HepG2 (cell line): Measurements from ENCODE around the gene TBCCD1. TPM values are rescaled to one million over a fixed set of nuclear protein-coding genes. Genes with fewer than 3 reads are reported as not detected.

Experiments used
- ATF7 ChIP-seq, 2 experiments: fragments of 450-650 bp in 1 of 2; sonication (generic) in 1 of 2; formaldehyde crosslinking in 1 of 2; IDR thresholded peaks; 2 replicates each; pipeline versions ENCODE4 v1.4.0 to v1.6.1; 2016 to 2020; ENCODE audit warnings: antibody characterized with exemption in 1 of 2, mild to moderate bottlenecking in 1 of 2, missing genetic modification reagents in 1 of 2
- BCL6 ChIP-seq: IDR thresholded peaks from 2 replicates; pipeline ENCODE4 v1.6.1; 2016; ENCODE audit warnings: missing genetic modification reagents, missing compliant biosample characterization
- FIP1L1 ChIP-seq: fragments of 200-400 bp; formaldehyde crosslinking; IDR thresholded peaks from 2 replicates; pipeline ENCODE4 v1.6.1; 2018; ENCODE audit warnings: low read depth, mild to moderate bottlenecking, low read length, moderate library complexity, borderline replicate concordance; ENCODE audit not compliant: insufficient read depth
- FOSL2 ChIP-seq: sonication (generic); formaldehyde crosslinking; IDR thresholded peaks from 2 replicates; pipeline ENCODE4 v1.4.0; 2020; ENCODE audit warnings: missing genetic modification reagents
- FOXO1 ChIP-seq: sonication (generic); formaldehyde crosslinking; IDR thresholded peaks from 2 replicates; pipeline ENCODE4 v1.4.0; 2020; ENCODE audit warnings: missing genetic modification reagents
- GPN1 ChIP-seq: sonication (generic); formaldehyde crosslinking; IDR thresholded peaks from 2 replicates; pipeline ENCODE4 v1.5.1; 2020; ENCODE audit warnings: missing genetic modification reagents, borderline replicate concordance
- MED1 ChIP-seq: sonication (generic); formaldehyde crosslinking; IDR thresholded peaks from 2 replicates; pipeline ENCODE4 v1.4.0; 2020; ENCODE audit warnings: missing genetic modification reagents
- MTA1 ChIP-seq: sonication (generic); formaldehyde crosslinking; IDR thresholded peaks from 2 replicates; pipeline ENCODE4 v1.4.0; 2020; ENCODE audit warnings: missing genetic modification reagents, mild to moderate bottlenecking, borderline replicate concordance
- MXI1 ChIP-seq: IDR thresholded peaks from 3 replicates; pipeline ENCODE4 v1.6.1; 2012; ENCODE audit warnings: low read depth, low read length, inconsistent platforms, borderline replicate concordance
- SIN3B ChIP-seq: fragments of 150-350 bp; IDR thresholded peaks from 2 replicates; pipeline ENCODE4 v1.6.1; 2014; ENCODE audit warnings: low read length
- SP2 ChIP-seq: sonication (generic); formaldehyde crosslinking; IDR thresholded peaks from 2 replicates; pipeline ENCODE4 v1.5.1; 2020; ENCODE audit warnings: mild to moderate bottlenecking, missing genetic modification reagents
- U2AF2 ChIP-seq: fragments of 200-400 bp; formaldehyde crosslinking; IDR thresholded peaks from 2 replicates; pipeline ENCODE4 v1.6.1; 2017; ENCODE audit warnings: low read depth, mild to moderate bottlenecking, low read length
- WIZ ChIP-seq: sonication (generic); formaldehyde crosslinking; IDR thresholded peaks from 2 replicates; pipeline ENCODE4 v1.5.1; 2020; ENCODE audit warnings: mild to moderate bottlenecking, missing genetic modification reagents
- ZBTB42 ChIP-seq: sonication (generic); formaldehyde crosslinking; IDR thresholded peaks from 2 replicates; pipeline ENCODE4 v1.5.0; 2020; ENCODE audit warnings: mild to moderate bottlenecking, missing genetic modification reagents
- ZMAT3 ChIP-seq: sonication (generic); formaldehyde crosslinking; conservative IDR thresholded peaks from 2 replicates; pipeline ENCODE4 v1.7.0; 2021; ENCODE audit warnings: missing genetic modification reagents
- ZNF138 ChIP-seq: sonication (generic); formaldehyde crosslinking; IDR thresholded peaks from 2 replicates; pipeline ENCODE4 v1.5.0; 2020; ENCODE audit warnings: mild to moderate bottlenecking, low read depth, missing genetic modification reagents
- ZNF17 ChIP-seq: sonication (generic); formaldehyde crosslinking; IDR thresholded peaks from 2 replicates; pipeline ENCODE4 v1.5.0; 2020; ENCODE audit warnings: mild to moderate bottlenecking, missing genetic modification reagents
- ZNF205 ChIP-seq: IDR thresholded peaks from 2 replicates; pipeline ENCODE4 v1.6.1; 2018; ENCODE audit warnings: missing biosample characterization, missing genetic modification reagents
- ZNF251 ChIP-seq: sonication (generic); formaldehyde crosslinking; IDR thresholded peaks from 2 replicates; pipeline ENCODE4 v1.9.0; 2021; ENCODE audit warnings: mild to moderate bottlenecking, missing genetic modification reagents
- ZNF775 ChIP-seq: sonication (generic); formaldehyde crosslinking; IDR thresholded peaks from 2 replicates; pipeline ENCODE4 v1.4.0; 2020; ENCODE audit warnings: missing genetic modification reagents, mild to moderate bottlenecking, moderate library complexity, borderline replicate concordance
- polyA plus RNA-seq, 8 experiments: library from polyadenylated mRNA; depleted of rRNA in 3 of 8; stranded (reverse) in 7 of 8; unstranded in 1 of 8; fragments of >200 nt; fragmentation: Illumina TruSeq in 4 of 8; extraction: Trizol in 4 of 8; gene quantifications; 2 replicates each; pipeline versions ENCODE4 v1.2.1 to v1.2.3, GENCODE V29; 2011 to 2016; ENCODE audit warnings: low read depth in 4 of 8, missing spikeins in 1 of 8, mixed read lengths in 1 of 8; ENCODE audit not compliant: insufficient read depth in 1 of 8
- total RNA-seq, 5 experiments: library from RNA; depleted of rRNA; stranded (reverse); fragments of >200 nt; fragmentation: Illumina TruSeq; extraction: Trizol; gene quantifications; 2 replicates each; pipeline ENCODE4 v1.2.3, GENCODE V29; 2016; ENCODE audit warnings: low read depth in 1 of 5
- TF ChIP-seq, protein P1 (sequence below), 2 experiments: sonication (generic) in 1 of 2; formaldehyde crosslinking in 1 of 2; IDR thresholded peaks; 2 replicates each; pipeline versions ENCODE4 v1.4.0 to v1.6.1; 2018 to 2020; ENCODE audit warnings: missing genetic modification reagents in 2 of 2, borderline replicate concordance in 1 of 2, low read depth in 1 of 2, mild to moderate bottlenecking in 1 of 2, missing biosample characterization in 1 of 2
- TF ChIP-seq, protein P2 (sequence below): IDR thresholded peaks from 2 replicates; pipeline ENCODE4 v1.6.1; 2016
- TF ChIP-seq, protein P3 (sequence below): sonication (generic); formaldehyde crosslinking; IDR thresholded peaks from 2 replicates; pipeline ENCODE4 v1.5.1; 2020; ENCODE audit warnings: missing genetic modification reagents, mild to moderate bottlenecking, borderline replicate concordance
- TF ChIP-seq, protein P4 (sequence below): sonication (generic); formaldehyde crosslinking; IDR thresholded peaks from 2 replicates; pipeline ENCODE4 v1.5.0; 2020; ENCODE audit warnings: mild to moderate bottlenecking, low read depth, missing genetic modification reagents, borderline replicate concordance
- TF ChIP-seq, protein P5 (sequence below): sonication (generic); formaldehyde crosslinking; IDR thresholded peaks from 2 replicates; pipeline ENCODE4 v1.4.0; 2020; ENCODE audit warnings: missing genetic modification reagents

TBCCD1 gene
- total and polyA plus RNA-seq, 2 of the 13 experiments (the other 11 are each of a cell fraction or from before 2014, with no cell fraction given) = 13.6 to 16.2 TPM

DNA sequence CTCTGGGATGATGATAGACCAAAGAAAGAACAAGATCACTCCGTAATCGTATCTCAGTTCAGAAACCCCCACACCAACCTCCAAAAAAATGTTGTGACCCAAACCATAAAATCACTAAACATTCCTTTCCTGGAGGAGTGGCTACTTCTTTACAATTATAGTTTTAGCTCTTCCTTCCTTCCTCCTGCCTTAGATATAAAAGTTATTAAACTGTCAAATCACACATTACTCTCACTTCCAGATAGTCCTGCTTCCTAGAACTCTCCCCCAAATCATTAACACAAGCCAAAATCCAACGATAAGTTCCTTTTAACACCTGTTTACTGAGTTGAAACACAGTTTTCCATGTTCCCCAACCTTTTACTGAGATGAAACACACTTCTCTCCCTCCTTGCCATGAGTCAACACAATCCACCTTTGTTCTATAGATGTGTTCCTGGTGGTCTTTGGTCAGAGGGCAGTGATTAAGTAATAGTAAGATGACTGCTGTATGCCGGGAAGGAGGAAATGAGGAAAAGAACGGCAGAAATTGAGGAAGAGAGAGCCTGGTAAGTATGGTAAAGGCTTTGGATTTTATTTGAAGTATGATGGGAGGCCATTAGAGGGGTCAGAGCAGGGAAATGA lies 14.6 kb downstream of the TBCCD1 start (continued):
- TF ChIP-seq, protein P1, sequence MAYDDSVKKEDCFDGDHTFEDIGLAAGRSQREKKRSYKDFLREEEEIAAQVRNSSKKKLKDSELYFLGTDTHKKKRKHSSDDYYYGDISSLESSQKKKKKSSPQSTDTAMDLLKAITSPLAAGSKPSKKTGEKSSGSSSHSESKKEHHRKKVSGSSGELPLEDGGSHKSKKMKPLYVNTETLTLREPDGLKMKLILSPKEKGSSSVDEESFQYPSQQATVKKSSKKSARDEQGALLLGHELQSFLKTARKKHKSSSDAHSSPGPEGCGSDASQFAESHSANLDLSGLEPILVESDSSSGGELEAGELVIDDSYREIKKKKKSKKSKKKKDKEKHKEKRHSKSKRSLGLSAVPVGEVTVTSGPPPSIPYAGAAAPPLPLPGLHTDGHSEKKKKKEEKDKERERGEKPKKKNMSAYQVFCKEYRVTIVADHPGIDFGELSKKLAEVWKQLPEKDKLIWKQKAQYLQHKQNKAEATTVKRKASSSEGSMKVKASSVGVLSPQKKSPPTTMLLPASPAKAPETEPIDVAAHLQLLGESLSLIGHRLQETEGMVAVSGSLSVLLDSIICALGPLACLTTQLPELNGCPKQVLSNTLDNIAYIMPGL (CRISPR knock-in tag; IDR thresholded peaks at IDR 0.05; ENCODE audit: borderline replicate concordance in 1 of 2, low read depth in 1 of 2) = no peak
- no peak for TF ChIP-seq ZNF138 (CRISPR knock-in tag)
- no peak for TF ChIP-seq ZMAT3
- no peak for TF ChIP-seq MXI1
- TF ChIP-seq, protein P2, sequence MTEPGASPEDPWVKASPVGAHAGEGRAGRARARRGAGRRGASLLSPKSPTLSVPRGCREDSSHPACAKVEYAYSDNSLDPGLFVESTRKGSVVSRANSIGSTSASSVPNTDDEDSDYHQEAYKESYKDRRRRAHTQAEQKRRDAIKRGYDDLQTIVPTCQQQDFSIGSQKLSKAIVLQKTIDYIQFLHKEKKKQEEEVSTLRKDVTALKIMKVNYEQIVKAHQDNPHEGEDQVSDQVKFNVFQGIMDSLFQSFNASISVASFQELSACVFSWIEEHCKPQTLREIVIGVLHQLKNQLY (CRISPR knock-in tag) = no peak
- TF ChIP-seq ZNF205 = no peak
- no peak for TF ChIP-seq ZNF775 (CRISPR knock-in tag)
- TF ChIP-seq BCL6 = peak; percentile 54
- TF ChIP-seq FIP1L1 = no peak
- TF ChIP-seq, protein P3, sequence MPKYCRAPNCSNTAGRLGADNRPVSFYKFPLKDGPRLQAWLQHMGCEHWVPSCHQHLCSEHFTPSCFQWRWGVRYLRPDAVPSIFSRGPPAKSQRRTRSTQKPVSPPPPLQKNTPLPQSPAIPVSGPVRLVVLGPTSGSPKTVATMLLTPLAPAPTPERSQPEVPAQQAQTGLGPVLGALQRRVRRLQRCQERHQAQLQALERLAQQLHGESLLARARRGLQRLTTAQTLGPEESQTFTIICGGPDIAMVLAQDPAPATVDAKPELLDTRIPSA = no peak
- TF ChIP-seq ATF7 (IDR thresholded peaks at IDR 0.05) = 0 out of 2 replicates have a peak, but pooled peaks have one; percentile 19
- no peak for TF ChIP-seq ATF7 (CRISPR knock-in tag; IDR thresholded peaks at IDR 0.05)
- TF ChIP-seq ZNF17 (CRISPR knock-in tag) = no peak
- peak; percentile 71; the same call in 1 of the 2 replicates for TF ChIP-seq FOSL2
- TF ChIP-seq GPN1 (CRISPR knock-in tag) = no peak
- no peak for TF ChIP-seq U2AF2
- TF ChIP-seq, protein P4, sequence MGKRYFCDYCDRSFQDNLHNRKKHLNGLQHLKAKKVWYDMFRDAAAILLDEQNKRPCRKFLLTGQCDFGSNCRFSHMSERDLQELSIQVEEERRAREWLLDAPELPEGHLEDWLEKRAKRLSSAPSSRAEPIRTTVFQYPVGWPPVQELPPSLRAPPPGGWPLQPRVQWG = no peak
- TF ChIP-seq FOXO1 (CRISPR knock-in tag) = no peak
- no peak for TF ChIP-seq ZNF251
- TF ChIP-seq ZBTB42 (CRISPR knock-in tag) = no peak
- no peak for TF ChIP-seq SIN3B
- no peak for TF ChIP-seq WIZ (CRISPR knock-in tag)
- TF ChIP-seq MTA1 = no peak
- TF ChIP-seq MED1 = 0 out of 2 replicates have a peak, but pooled peaks have one; percentile 41
- TF ChIP-seq SP2 (CRISPR knock-in tag) = no peak
- TF ChIP-seq, protein P5, sequence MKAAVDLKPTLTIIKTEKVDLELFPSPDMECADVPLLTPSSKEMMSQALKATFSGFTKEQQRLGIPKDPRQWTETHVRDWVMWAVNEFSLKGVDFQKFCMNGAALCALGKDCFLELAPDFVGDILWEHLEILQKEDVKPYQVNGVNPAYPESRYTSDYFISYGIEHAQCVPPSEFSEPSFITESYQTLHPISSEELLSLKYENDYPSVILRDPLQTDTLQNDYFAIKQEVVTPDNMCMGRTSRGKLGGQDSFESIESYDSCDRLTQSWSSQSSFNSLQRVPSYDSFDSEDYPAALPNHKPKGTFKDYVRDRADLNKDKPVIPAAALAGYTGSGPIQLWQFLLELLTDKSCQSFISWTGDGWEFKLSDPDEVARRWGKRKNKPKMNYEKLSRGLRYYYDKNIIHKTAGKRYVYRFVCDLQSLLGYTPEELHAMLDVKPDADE = no peak
